Ureter (tissue), 1 donor: ENCODE results near the gene ASAH2. TPM values are rescaled to one million over a fixed set of nuclear protein-coding genes. Genes with fewer than 3 reads are reported as not detected.
"Not testable (repeated sequence)": the region's sequence is repeated elsewhere in the genome, so short reads cannot be mapped to it uniquely, and the experiment has no call there.

ENCODE experiments used
- DNase-seq: peaks from one replicate; pipeline ENCODE4 v3.0.0-alpha.2; 2020; ENCODE audit warnings: low spot score
- total RNA-seq: library from RNA; stranded (reverse); gene quantifications from one replicate; pipeline ENCODE4 v1.2.4, GENCODE V29; 2023
- donor health status: DM: yes; HTN: yes; CAD: no.

The ASAH2 gene
- 11.3 TPM for total RNA-seq

DNA sequence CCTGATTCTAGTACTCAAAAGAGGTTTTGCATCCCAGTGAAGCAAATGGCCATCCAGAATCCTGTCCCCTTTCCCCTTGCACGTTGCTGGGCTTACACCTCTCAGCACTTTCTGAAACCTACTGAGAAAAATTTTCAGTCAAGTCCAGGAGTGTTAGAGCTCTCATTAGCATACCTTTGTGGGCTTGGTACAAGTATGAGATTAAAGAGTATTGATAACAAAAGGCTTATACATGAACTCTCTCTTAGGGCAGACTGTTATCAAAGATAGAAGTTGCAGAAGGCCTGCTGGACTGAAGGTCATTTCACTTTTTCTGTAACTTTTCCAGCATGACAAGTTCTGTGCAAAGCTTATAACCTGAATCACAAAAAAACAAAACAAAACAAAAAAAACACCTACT, at the start of gene ASAH2:
TSS of gene ASAH2 (minus strand) at position 123 of the 400 bp plus-strand sequence. CDS start 2,906 bp downstream, outside the sequence.
- no peak for DNase-seq

DNA sequence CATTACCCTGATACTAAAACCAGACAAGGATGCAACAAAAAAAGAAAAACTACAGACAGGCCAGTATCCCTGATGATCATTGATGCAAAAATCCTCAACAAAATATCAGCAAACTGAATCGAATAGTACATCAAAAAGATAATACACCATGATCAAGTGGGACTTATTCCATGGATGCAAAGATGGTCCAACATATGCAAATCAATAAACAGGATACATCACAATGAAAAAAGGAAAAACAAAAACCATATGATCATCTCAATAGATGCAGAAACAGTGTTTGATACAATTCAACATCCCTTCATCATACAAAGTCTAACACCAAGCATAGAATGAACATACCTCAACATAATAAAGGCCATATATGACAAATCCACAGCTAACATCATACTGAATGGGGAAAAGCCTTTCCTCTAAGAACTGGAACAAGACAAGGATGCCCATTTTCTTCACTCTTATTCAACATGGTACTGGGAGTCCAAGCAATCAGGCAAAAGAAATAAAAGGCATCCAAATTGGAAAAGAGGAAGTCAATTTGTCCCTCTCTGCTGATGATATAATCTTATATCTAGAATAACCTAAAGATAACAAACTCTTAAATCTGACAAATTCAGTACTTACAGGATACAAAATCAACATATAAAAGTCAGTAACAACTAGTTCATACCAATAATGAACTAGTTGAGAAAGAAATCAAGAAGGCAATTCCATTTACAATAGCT, 48.8 kb upstream of the ASAH2 start:
- DNase-seq = no peak

DNA sequence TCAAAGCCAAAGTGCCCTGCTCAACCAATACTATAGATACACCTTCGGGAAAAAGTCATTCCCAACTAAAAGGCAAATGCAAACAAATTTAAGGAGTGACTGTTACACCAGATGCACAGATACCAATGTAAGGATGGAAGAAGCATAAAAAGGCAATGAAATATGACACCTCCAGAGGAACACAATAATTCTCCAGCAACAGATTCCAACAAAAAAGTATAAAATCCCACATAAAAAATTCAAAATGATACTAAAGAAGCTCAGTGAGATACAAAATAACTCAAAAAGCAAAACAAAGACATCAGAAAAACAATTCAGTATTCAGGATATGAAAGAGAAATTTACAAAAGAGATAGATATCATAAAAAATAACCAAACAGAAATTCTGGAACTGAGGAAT, 44.1 kb upstream of the ASAH2 start:
- DNase-seq = no peak

- no peak for DNase-seq
These were observed 43.3 kb upstream of the ASAH2 start for GRCh38 chr10:50294582-50294981.

- DNase-seq = no peak
These were observed 42.4 kb upstream of the ASAH2 start for GRCh38 chr10:50293513-50294313.

DNA sequence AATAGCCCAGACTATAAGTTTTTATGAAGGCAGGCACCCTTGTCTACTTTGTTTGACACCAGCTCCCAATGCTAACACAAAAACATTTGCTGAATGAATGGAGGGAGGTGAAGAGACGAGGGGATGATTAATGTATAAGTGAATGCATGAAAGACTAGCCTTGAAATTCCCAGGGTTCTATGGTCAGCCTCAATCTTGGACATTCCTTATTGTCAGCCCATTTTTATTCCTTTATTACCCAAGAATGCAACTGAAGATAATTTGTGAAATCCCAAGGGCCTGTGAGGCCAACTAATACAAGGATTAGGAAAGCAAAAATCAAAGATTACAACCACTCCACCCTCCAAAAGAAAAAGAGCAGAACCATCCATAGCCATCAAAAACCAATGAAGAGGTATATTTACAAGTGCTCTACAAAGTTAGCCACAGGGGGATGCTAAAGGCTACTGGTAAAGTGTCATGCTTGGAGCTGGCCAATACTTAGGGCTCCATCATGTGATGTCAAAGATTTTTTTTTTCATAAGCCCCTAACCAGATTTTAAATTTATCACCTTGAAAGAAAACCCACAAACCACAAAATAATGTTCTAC, 40.0 kb upstream of the ASAH2 start:
- no peak for DNase-seq

DNA sequence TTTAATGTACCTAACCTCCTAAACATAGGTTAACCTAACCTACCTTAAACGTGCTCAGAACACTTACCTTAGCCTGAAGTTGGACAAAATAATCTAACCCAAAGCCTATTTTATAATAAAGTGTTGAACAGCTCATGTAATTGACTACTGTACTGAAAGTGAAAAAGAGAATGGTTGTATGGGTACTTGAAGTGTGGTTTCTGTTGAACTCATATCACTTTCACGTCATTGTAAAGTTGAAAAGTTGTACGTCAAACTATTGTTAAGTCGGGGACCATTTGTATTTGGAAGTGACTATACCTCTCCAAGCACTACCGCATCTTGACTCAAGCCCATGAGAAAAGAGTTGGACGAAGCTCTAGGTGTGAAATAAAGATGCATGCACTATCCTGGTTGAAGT, 37.9 kb upstream of the ASAH2 start:
- DNase-seq = no peak

DNA sequence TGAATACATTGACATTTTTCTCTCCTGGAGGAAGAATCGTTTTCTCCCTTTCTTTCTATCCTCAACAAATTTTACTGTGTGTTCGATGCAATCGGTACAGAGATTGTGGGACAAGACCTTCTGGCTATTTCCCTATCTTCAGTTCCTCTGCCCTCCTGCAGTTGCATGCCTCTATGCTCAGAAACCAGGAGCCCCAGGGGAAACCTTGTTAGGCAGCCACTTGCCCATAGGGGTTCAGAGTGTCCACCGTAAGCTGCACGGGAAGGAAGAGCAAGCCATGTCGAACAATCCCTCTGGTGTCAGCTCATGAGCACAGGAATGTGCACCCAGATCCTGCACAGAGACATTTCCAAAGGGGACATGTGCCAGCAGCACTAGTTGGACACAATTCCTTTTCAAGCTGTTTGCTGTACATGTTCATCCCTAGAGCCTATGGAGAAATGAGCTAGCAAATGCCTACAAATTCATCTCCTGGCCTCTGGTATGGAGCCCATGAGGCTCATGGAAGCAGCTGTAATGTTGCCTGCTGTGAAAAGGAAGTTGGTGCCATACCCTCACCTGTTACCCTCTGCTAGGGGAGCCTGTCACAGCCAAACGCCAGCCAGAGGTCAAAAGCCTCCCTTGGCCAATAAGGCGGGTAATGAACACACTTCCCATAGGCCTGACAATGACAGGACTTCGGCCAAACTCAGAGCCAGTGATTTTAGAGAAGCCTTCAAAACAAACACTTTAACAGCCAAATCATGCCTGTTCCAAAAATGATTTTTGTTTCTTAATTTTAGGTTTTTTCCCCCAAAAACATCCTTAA, 35.9 kb upstream of the ASAH2 start:
- no peak for DNase-seq

GRCh38 chr10:50286517-50286916, 35.2 kb upstream of the ASAH2 start:
- DNase-seq = no peak

GRCh38 chr10:50281967-50282522, 30.7 kb upstream of the ASAH2 start:
- no peak for DNase-seq

GRCh38 chr10:50281210-50281966, 30.1 kb upstream of the ASAH2 start:
- DNase-seq = no peak

DNA sequence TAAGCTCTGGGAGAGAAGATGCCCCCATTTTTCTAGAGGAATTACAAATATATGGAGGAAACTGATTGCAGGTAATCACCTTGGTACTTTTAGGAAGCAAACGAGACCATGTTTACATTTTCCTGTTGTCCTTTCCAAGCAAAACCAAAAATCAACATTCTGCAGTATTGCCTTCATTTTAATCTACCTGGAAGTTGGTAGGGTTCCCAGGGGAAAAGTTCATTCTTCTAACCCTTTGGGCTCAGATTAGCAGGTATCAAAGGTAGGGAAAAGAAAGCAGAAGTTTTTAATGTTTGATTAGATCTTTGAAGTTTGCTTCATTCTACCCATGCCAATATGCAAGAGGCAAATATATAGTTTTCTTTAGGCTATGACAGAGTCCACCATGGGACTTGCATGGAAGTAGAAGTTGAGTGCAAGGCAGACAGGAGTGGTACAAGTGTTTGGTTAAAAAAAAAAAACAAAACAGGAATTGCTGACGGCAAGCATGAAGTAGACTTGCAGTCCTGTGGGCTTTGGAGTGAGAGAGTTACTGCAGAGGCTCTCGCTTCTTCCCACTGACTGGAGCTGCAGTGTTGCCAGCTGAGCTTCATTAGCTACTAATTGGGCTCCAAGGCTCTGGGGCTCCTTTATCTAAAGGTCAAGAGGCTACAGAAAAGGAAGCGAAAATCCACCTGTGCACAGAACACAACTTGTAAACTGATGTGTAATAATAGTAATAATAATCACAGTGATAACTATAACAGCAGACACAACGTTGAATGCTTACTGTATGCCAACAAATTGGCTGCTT, 28.9 kb upstream of the ASAH2 start:
- no peak for DNase-seq

DNA sequence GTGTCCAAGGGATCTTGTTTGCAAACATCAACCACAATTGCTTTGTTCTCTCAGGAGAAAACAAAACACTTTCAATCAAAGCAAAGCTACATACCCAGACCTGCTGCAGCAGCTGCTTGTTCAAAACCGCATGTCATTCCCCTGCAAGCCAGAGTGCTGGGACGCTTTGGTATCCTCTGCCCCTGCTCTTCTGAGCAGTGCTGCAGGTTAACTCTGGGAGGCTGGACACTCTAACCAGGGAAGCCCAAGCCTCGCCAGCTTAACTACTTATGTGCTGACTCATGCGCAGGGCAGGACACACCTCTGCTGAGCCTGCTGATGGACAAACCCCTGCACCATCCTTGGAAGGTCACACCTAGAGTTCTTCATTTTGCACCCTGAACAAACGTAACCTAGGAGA, 28.2 kb upstream of the ASAH2 start:
- no peak for DNase-seq

GRCh38 chr10:50275650-50276235, 24.4 kb upstream of the ASAH2 start:
- no peak for DNase-seq

DNA sequence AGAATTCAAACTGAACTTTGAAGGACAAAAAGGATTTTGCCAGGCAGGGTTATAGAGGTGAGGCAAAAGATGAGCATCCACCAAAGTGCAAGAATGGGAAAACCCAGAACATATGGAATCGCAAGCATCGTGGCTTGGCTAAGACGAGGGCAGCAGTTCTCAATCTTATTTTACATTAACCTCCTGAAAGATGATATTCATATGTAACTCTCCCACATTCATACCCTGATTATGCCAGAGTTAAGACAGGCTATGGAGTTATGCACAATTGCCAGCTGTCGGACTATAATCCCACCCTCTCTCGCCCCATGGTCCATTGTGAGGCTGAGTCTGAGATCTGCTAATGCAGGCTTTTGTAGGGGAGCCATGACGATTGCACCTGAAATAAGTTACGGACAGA, 21.2 kb upstream of the ASAH2 start:
- DNase-seq = no peak

- DNase-seq = no peak
These were observed 20.4 kb upstream of the ASAH2 start for GRCh38 chr10:50271564-50272250.

DNA sequence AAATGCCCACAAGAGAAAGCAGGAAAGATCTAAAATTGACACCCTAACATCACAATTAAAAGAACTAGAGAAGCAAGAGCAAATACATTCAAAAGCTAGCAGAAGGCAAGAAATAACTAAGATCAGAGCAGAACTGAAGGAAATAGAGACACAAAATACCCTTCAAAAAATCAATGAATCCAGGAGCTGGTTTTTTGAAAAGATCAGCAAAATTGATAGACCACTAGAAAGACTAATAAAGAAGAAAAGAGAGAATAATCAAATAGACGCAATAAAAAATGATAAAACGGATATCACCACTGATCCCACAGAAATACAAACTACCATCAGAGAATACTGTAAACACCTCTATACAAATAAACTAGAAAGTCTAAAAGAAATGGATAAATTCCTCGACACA, 16.6 kb upstream of the ASAH2 start:
- not testable (repeated sequence) for DNase-seq

DNA sequence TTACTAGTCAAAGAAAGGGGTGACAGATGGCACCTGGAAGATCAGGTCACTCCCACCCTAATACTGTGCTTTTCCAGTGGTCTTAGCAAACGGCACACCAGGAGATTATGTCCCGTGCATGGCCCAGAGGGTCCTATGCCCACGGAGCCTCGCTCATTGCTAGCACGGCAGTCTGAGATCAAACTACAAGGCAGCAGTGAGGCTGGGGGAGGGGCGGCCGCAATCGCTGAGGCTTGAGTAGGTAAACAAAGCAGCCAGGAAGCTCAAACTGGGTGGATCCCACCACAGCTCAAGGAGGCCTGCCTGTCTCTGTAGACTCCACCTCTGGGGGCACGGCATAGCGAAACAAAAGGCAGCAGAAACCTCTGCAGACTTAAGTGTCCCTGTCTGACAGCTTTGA, 11.3 kb upstream of the ASAH2 start:
- not testable (repeated sequence) for DNase-seq

- DNase-seq = no peak
These were observed 9.5 kb upstream of the ASAH2 start for GRCh38 chr10:50260791-50261281.
